Measurements from ENCODE around the gene A2M. TPM values are rescaled to one million over a fixed set of nuclear protein-coding genes. Genes with fewer than 3 reads are reported as not detected.

Gene A2M
- total and polyA plus RNA-seq, 4 donors: 377 to 2,674 (median 775) TPM

DNA sequence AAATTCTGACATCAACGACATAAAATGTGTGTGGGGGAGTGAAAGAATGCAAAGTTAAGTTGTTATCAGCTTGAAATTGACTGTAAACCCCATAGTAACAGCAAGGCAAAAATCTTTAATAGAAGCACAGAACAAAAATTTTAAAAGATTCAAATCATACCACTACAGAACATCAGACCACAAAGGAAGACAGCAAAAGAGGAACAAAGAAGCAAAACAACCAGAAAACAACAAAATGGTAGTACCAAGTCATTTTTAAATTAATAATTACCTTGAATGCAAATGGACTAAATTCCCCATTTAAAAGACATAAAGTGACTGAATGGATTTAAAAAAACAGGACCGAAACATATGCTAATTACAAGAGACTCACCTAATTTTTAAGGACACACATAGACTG lies 31.3 kb downstream of the A2M start:
- H3K9me3 ChIP-seq (ENCODE audit: control insufficient read depth in 4 of 4, insufficient read depth in 3 of 4, low read length in 3 of 4): peaks cover 0 to 5% (median 4%) of the 10 kb centered on the region in 4 donors
- WGBS, 2 donors: 69 to 84% methylated on average over 2 of the region's 2 CpGs
- H3K27me3 ChIP-seq (ENCODE audit: control insufficient read depth in 3 of 3, insufficient read depth in 3 of 3, low read length in 2 of 3): no peaks in the 10 kb centered on the region
- H3K9ac ChIP-seq (ENCODE audit: insufficient read depth in 1 of 2, low read length in 2 of 2): no peak overlapping the region
- H3K27ac ChIP-seq (ENCODE audit: low read depth in 1 of 2, low read length in 1 of 2): no peak overlapping the region
- H3K4me3 ChIP-seq: no peak overlapping the region
- ATAC-seq (ENCODE audit: insufficient read depth, low FRiP score) (no peak), DNase-seq (no peak)
- peaks cover 0 to 4% (median 0%) of the 10 kb centered on the region in 5 donors for H3K4me1 ChIP-seq (ENCODE audit: control insufficient read depth in 5 of 5, insufficient read depth in 5 of 5, low read length in 5 of 5)
- peaks cover 10 to 44% (median 20%) of the 10 kb centered on the region in 4 donors for H3K36me3 ChIP-seq (ENCODE audit: control insufficient read depth in 4 of 4, insufficient read depth in 4 of 4, low read length in 4 of 4)
- TF ChIP-seq, protein P1, sequence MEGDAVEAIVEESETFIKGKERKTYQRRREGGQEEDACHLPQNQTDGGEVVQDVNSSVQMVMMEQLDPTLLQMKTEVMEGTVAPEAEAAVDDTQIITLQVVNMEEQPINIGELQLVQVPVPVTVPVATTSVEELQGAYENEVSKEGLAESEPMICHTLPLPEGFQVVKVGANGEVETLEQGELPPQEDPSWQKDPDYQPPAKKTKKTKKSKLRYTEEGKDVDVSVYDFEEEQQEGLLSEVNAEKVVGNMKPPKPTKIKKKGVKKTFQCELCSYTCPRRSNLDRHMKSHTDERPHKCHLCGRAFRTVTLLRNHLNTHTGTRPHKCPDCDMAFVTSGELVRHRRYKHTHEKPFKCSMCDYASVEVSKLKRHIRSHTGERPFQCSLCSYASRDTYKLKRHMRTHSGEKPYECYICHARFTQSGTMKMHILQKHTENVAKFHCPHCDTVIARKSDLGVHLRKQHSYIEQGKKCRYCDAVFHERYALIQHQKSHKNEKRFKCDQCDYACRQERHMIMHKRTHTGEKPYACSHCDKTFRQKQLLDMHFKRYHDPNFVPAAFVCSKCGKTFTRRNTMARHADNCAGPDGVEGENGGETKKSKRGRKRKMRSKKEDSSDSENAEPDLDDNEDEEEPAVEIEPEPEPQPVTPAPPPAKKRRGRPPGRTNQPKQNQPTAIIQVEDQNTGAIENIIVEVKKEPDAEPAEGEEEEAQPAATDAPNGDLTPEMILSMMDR (IDR thresholded peaks at IDR 0.05; ENCODE audit: control extremely low read depth, extremely low read depth): no peak

DNA sequence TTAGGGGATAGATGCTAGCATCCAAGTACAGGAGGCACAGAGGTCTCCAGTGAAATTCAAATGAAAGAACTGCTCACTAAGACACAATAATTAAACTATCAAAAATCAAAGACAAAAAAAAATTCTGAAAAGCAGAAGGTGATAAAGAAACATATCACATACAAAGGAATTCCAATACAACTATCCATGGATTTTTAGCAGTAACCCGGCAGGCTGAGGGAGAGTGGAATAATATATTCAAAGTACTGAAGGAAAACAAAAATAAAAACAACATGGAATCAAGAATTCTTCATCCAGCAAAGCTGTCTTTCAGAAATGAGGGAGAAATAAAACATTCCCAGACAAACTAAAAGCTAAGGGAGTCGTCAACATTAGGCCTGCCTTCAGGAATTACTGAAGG lies 31.9 kb downstream of the A2M start:
- TF ChIP-seq, protein P1 (IDR thresholded peaks at IDR 0.05; ENCODE audit: control extremely low read depth, extremely low read depth): no peak
- WGBS, 2 donors: 94 to 95% methylated on average over 2 of the region's 2 CpGs
- no peak for DNase-seq
- Histone ChIP-seq H3K27me3 (ENCODE audit: control insufficient read depth in 3 of 3, insufficient read depth in 3 of 3, low read length in 2 of 3) (no peaks in the 10 kb centered on the region), H3K4me3 (no peak overlapping the region), H3K9me3 (ENCODE audit: control insufficient read depth in 4 of 4, insufficient read depth in 3 of 4, low read length in 3 of 4) (peaks cover 0 to 5% (median 4%) of the 10 kb centered on the region in 4 donors), H3K9ac (ENCODE audit: insufficient read depth in 1 of 2, low read length in 2 of 2) (no peak overlapping the region), H3K36me3 (ENCODE audit: control insufficient read depth in 4 of 4, insufficient read depth in 4 of 4, low read length in 4 of 4) (peaks cover 10 to 50% (median 20%) of the 10 kb centered on the region in 4 donors), H3K4me1 (ENCODE audit: control insufficient read depth in 5 of 5, insufficient read depth in 5 of 5, low read length in 5 of 5) (peaks cover 0 to 4% (median 0%) of the 10 kb centered on the region in 5 donors), H3K27ac (ENCODE audit: low read depth in 1 of 2, low read length in 1 of 2) (no peak overlapping the region)
- no peak for ATAC-seq (ENCODE audit: insufficient read depth, low FRiP score)

- DNase-seq: no peak
- Histone ChIP-seq H3K9me3 (ENCODE audit: control insufficient read depth in 4 of 4, insufficient read depth in 3 of 4, low read length in 3 of 4) (peaks cover 0 to 5% (median 4%) of the 10 kb centered on the region in 4 donors), H3K27ac (ENCODE audit: low read depth in 1 of 2, low read length in 1 of 2) (peak overlapping the region; percentile 30 to 47), H3K4me1 (ENCODE audit: control insufficient read depth in 5 of 5, insufficient read depth in 5 of 5, low read length in 5 of 5) (peaks cover 0 to 4% (median 0%) of the 10 kb centered on the region in 5 donors), H3K27me3 (ENCODE audit: control insufficient read depth in 3 of 3, insufficient read depth in 3 of 3, low read length in 2 of 3) (no peaks in the 10 kb centered on the region), H3K36me3 (ENCODE audit: control insufficient read depth in 4 of 4, insufficient read depth in 4 of 4, low read length in 4 of 4) (peaks cover 10 to 62% (median 22%) of the 10 kb centered on the region in 4 donors), H3K4me3 (no peak overlapping the region), H3K9ac (ENCODE audit: insufficient read depth in 1 of 2, low read length in 2 of 2) (no peak overlapping the region)
- TF ChIP-seq, protein P1 (IDR thresholded peaks at IDR 0.05; ENCODE audit: control extremely low read depth, extremely low read depth): no peak
- WGBS, 2 donors: 90% methylated on average over 3 of the region's 3 CpGs
- no peak for ATAC-seq (ENCODE audit: insufficient read depth, low FRiP score)
Measured at GRCh38 chr12:9081667-9082427, 33.9 kb downstream of the A2M start.

Measured in lung (tissue), 12 donors.